ENCODE measurements around the gene DPP3.

- TF ChIP-seq EP300 (IDR thresholded peaks at IDR 0.05) (no peak), CTCF (IDR thresholded peaks at IDR 0.05) (no peak)
Observed at GRCh38 chr11:66494935-66495334, 14.7 kb downstream of the DPP3 start.

Measured in gastroesophageal sphincter (tissue), 3 donors.